B cell (primary cell): ENCODE measurements around the gene DOCK3. TPM values are rescaled to one million over a fixed set of nuclear protein-coding genes. Genes with fewer than 3 reads are reported as not detected.

Experiments
- ATAC-seq: fragments of 200-7000 bp; cut with Tn5 transposase; one replicate; pipeline ENCODE4 v1.10.0; 2021; ENCODE audit warnings: low read depth, mild to moderate bottlenecking, moderate number of reproducible peaks, moderate library complexity
- CTCF ChIA-PET: fragments of 350-600 bp; sonication (Branson Sonifier 250); formaldehyde crosslinking; loops from one replicate; lab custom pipeline; 2021; ENCODE audit warnings: antibody characterized with exemption, inconsistent platforms; lab: Charles Lee
- POLR2A ChIA-PET: fragments of 350-600 bp; sonication (Branson Sonifier 250); formaldehyde crosslinking; loops from one replicate; lab custom pipeline; 2021; ENCODE audit warnings: antibody characterized with exemption; lab: Charles Lee
- DNase-seq: peaks from one replicate; pipeline ENCODE4 v3.0.0; 2013
- H2AFZ ChIP-seq: 2 replicates; pipeline ENCODE4 v1.6.1; 2012; ENCODE audit warnings: mild to moderate bottlenecking, low read depth, low read length; ENCODE audit not compliant: insufficient read depth, poor library complexity, severe bottlenecking
- H3K27ac ChIP-seq, 2 donors: 1 replicate in 1 of 2; 2 replicates in 1 of 2; pipeline ENCODE4 v1.5.1; 2012 to 2013; ENCODE audit warnings: low read length in 2 of 2, mild to moderate bottlenecking in 2 of 2, moderate library complexity in 1 of 2
- H3K27me3 ChIP-seq, 4 experiments: fragments of 200-600 bp in 1 of 4; sonication (generic) in 1 of 4; replicated peaks in 1 of 4; 1 replicate in 2 of 4; 2 replicates in 2 of 4; pipeline versions ENCODE4 v1.6.1 to v1.7.0; 2013 to 2016; ENCODE audit warnings: low read length in 3 of 4, mild to moderate bottlenecking in 2 of 4, mixed read lengths in 1 of 4, moderate library complexity in 1 of 4; ENCODE audit not compliant: insufficient read depth in 4 of 4, control insufficient read depth in 3 of 4; ENCODE audit errors: control extremely low read depth in 1 of 4
- H3K36me3 ChIP-seq, 2 experiments: replicated peaks in 1 of 2; 1 replicate in 1 of 2; 2 replicates in 1 of 2; pipeline versions ENCODE4 v1.6.1 to v1.7.1; 2013; ENCODE audit warnings: low read length in 1 of 2; ENCODE audit not compliant: insufficient read depth in 2 of 2, control insufficient read depth in 1 of 2; ENCODE audit errors: control extremely low read depth in 1 of 2, extremely low read depth in 1 of 2
- H3K4me1 ChIP-seq, 2 donors: fragments of 200-600 bp in 1 of 2; sonication (generic) in 1 of 2; 1 replicate in 1 of 2; 2 replicates in 1 of 2; pipeline versions ENCODE4 v1.5.1 to v1.6.1; 2013 to 2017; ENCODE audit warnings: low read length in 2 of 2; ENCODE audit not compliant: control insufficient read depth in 2 of 2, insufficient read depth in 2 of 2
- H3K4me2 ChIP-seq: replicated peaks from 2 replicates; pipeline ENCODE3; 2012; ENCODE audit warnings: mild to moderate bottlenecking, low read depth, low read length; ENCODE audit not compliant: poor library complexity, severe bottlenecking
- H3K4me3 ChIP-seq, 5 experiments: fragments of 200-600 bp in 1 of 5; sonication (generic) in 1 of 5; 1 replicate in 3 of 5; 2 replicates in 2 of 5; pipeline versions ENCODE4 v1.5.1 to v1.7.0; 2011 to 2016; ENCODE audit warnings: low read length in 4 of 5, mild to moderate bottlenecking in 4 of 5, low read depth in 2 of 5, control low read depth in 1 of 5, moderate library complexity in 1 of 5; ENCODE audit not compliant: insufficient read depth in 1 of 5; ENCODE audit errors: control extremely low read depth in 1 of 5, extremely low read depth in 1 of 5
- H3K79me2 ChIP-seq: fragments of 200-600 bp; sonication (generic); one replicate; pipeline ENCODE4 v1.6.0; 2016; ENCODE audit warnings: low read length; ENCODE audit not compliant: control insufficient read depth, insufficient read depth
- H3K9ac ChIP-seq: fragments of 200-600 bp; sonication (generic); 2 replicates; pipeline ENCODE4 v1.6.1; 2017; ENCODE audit warnings: mild to moderate bottlenecking, low read length, moderate library complexity
- H3K9me3 ChIP-seq, 3 donors: one replicate each; pipeline versions ENCODE4 v1.6.1 to v1.7.1; 2013; ENCODE audit warnings: low read length in 2 of 3; ENCODE audit not compliant: control insufficient read depth in 2 of 3, insufficient read depth in 1 of 3; ENCODE audit errors: control extremely low read depth in 1 of 3
- H4K20me1 ChIP-seq: 2 replicates; pipeline ENCODE4 v1.6.0; 2012; ENCODE audit warnings: mild to moderate bottlenecking, low read length; ENCODE audit not compliant: insufficient read depth, control insufficient read depth, poor library complexity, severe bottlenecking
- H3K27ac Mint-ChIP-seq: one replicate; pipeline ENCODE4 v1.8.0; 2021; ENCODE audit warnings: mixed read lengths
- H3K27me3 Mint-ChIP-seq: one replicate; pipeline ENCODE4 v1.8.0; 2021; ENCODE audit warnings: mixed read lengths
- H3K4me1 Mint-ChIP-seq: one replicate; pipeline ENCODE4 v1.8.0; 2021; ENCODE audit warnings: mixed read lengths
- H3K4me3 Mint-ChIP-seq: one replicate; pipeline ENCODE4 v1.8.0; 2021; ENCODE audit warnings: mixed read lengths
- H3K9me3 Mint-ChIP-seq: one replicate; pipeline ENCODE4 v1.8.0; 2022; ENCODE audit warnings: mixed read lengths; ENCODE audit not compliant: insufficient read depth
- CTCF ChIP-seq: fragments of 200-600 bp; IDR thresholded peaks from one replicate; pipeline ENCODE4 v1.8.0; 2022; ENCODE audit warnings: antibody characterized with exemption, mild to moderate bottlenecking
- EZH2 ChIP-seq: IDR thresholded peaks from 2 replicates; pipeline ENCODE4 v1.6.1; 2012; ENCODE audit warnings: borderline replicate concordance, low read depth, mild to moderate bottlenecking, moderate library complexity, low read length; ENCODE audit not compliant: insufficient read depth, poor library complexity, severe bottlenecking
- WGBS: methylation state at CpG from one replicate; pipeline ENCODE4 v1.1.5; 2013; ENCODE audit warnings: missing lambda C conversion rate; ENCODE audit not compliant: insufficient coverage; 5-methylcytosine and 5-hydroxymethylcytosine counted together
- intact Hi-C: fragments of 100-400 bp; cut with micrococcal nuclease; formaldehyde crosslinking; loops from one replicate; pipeline ENCODE4 v1.10.0; 2022
- polyA plus RNA-seq: library from polyadenylated mRNA; depleted of rRNA; stranded (reverse); fragments of >200 nt; gene quantifications from 2 replicates; pipeline ENCODE4 v1.2.3, GENCODE V29; 2012
- total RNA-seq, 2 donors: library from RNA; stranded (reverse); fragments of 120-200 nt in 1 of 2; gene quantifications; 1 replicate in 1 of 2; 2 replicates in 1 of 2; pipeline versions ENCODE4 v1.2.3 to v1.2.4, GENCODE V29; 2013 to 2022

DOCK3 gene
- total and polyA plus RNA-seq, 2 donors (not counting 1 experiment from before 2014, with no cell fraction given): 0.06 to 0.30 TPM

DNA sequence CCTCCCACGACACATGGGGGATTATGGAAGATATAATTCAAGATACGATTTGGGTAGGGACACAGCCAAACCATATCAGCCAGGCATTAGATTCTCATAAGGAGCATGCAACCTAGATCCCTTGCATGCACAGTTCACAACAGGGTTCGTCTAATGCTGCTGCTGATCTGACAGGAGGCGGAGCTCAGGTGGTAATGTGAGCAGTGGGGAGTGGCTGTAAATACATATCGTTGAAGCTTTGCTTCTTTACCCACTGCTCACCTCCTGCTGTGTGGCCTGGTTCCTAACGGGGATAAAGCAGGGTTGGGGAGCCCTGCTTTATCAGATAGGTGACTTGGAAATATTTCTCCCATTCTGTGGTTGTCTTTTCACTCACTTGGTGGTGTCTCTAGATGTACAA lies 14.8 kb downstream of the DOCK3 start:
- POLR2A ChIA-PET: no interaction called here
- Histone ChIP-seq H3K4me1 (no peaks in the 10 kb centered on the region), H3K9me3 (no peaks in the 10 kb centered on the region), H2AFZ (no peak overlapping the region), H4K20me1 (no peaks in the 10 kb centered on the region), H3K9ac (no peak overlapping the region), H3K4me3 (no peak overlapping the region), H3K79me2 (no peaks in the 10 kb centered on the region), H3K27me3 (no peaks in the 10 kb centered on the region), H3K4me2 (no peak overlapping the region), H3K27ac (no peak overlapping the region), H3K36me3 (no peaks in the 10 kb centered on the region)
- Mint-ChIP-seq H3K27me3 (peaks cover 35% of the 10 kb centered on the region), H3K9me3 (no peaks in the 10 kb centered on the region), H3K4me1 (no peaks in the 10 kb centered on the region), H3K27ac (no peak overlapping the region), H3K4me3 (no peak overlapping the region)
- CTCF ChIA-PET: interaction anchor here (0.6 kb wide), 1 partner anchor 283 kb away, joined by 3 read pairs; no protein-coding TSS in a partner anchor
- no peak for TF ChIP-seq EZH2
- TF ChIP-seq CTCF: no peak
- intact Hi-C loops: no loop called here
- DNase-seq (no peak), ATAC-seq (no peak)
- 68% methylated on average over 2 of the region's 6 CpGs for WGBS

DNA sequence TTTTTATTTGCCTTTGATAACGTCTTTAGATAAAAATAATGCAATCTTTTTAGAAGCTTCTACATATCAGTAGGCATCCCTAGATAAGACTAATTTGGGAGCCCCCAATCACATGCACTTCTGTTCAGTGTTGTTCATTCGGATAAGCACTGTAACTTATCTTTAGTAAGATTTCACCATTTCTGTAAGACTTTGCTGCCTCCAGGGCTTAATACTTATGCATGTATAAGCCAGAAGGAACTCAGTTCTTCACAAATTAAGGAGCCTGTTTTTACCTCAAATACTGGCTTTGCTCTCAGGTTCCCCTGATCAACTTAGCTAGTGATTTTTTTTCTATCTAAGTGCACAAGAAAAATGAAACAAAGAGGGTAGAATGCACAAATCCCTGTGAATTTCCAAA lies 20.3 kb downstream of the DOCK3 start:
- no peak for DNase-seq
- Histone ChIP-seq H3K4me3 (no peak overlapping the region), H3K36me3 (no peaks in the 10 kb centered on the region), H3K4me2 (no peak overlapping the region), H3K9ac (no peak overlapping the region), H3K79me2 (no peaks in the 10 kb centered on the region), H3K4me1 (no peaks in the 10 kb centered on the region), H4K20me1 (no peaks in the 10 kb centered on the region), H3K27me3 (peaks cover 0 to 2% (median 0%) of the 10 kb centered on the region in 4 experiments), H3K9me3 (peaks cover 0 to 4% (median 2%) of the 10 kb centered on the region in 3 donors), H3K27ac (no peak overlapping the region), H2AFZ (no peak overlapping the region)
- ChIA-PET CTCF (no interaction called here), POLR2A (no interaction called here)
- Mint-ChIP-seq H3K9me3 (peaks cover 4% of the 10 kb centered on the region), H3K4me3 (no peak overlapping the region), H3K27me3 (peaks cover 32% of the 10 kb centered on the region), H3K27ac (no peak overlapping the region), H3K4me1 (no peaks in the 10 kb centered on the region)
- TF ChIP-seq CTCF (no peak), EZH2 (no peak)
- 100% methylated on average over 1 of the region's 2 CpGs for WGBS
- intact Hi-C loops: no loop called here
- ATAC-seq: no peak
